Skeletal muscle tissue (tissue), 4 donors: Measurements from ENCODE around the gene RBBP5. TPM values are rescaled to one million over a fixed set of nuclear protein-coding genes. Genes with fewer than 3 reads are reported as not detected.
A peak's percentile ranks its signal among the peaks of the same experiment; 100 is the strongest.

ENCODE experiments used
- H3K27ac ChIP-seq: one replicate; pipeline ENCODE4 v1.7.0; 2013; ENCODE audit warnings: mild to moderate bottlenecking, low read depth, low read length, inconsistent platforms
- H3K27me3 ChIP-seq, 3 donors: one replicate each; pipeline ENCODE4 v1.7.0; 2013; ENCODE audit warnings: low read length in 3 of 3; ENCODE audit not compliant: control insufficient read depth in 3 of 3, insufficient read depth in 3 of 3
- H3K36me3 ChIP-seq, 3 donors: one replicate each; pipeline ENCODE4 v1.7.0; 2013; ENCODE audit warnings: low read length in 3 of 3; ENCODE audit not compliant: control insufficient read depth in 3 of 3, insufficient read depth in 3 of 3
- H3K4me1 ChIP-seq, 3 donors: one replicate each; pipeline ENCODE4 v1.7.0; 2013; ENCODE audit warnings: low read length in 3 of 3, mild to moderate bottlenecking in 3 of 3; ENCODE audit not compliant: control insufficient read depth in 3 of 3, insufficient read depth in 3 of 3
- H3K4me3 ChIP-seq, 3 donors: one replicate each; pipeline ENCODE4 v1.7.0; 2013; ENCODE audit warnings: low read length in 3 of 3
- H3K9ac ChIP-seq, 3 donors: one replicate each; pipeline ENCODE4 v1.7.0; 2013; ENCODE audit warnings: low read length in 3 of 3, mild to moderate bottlenecking in 3 of 3, moderate library complexity in 2 of 3, low read depth in 1 of 3
- H3K9me3 ChIP-seq, 3 donors: one replicate each; pipeline ENCODE4 v1.7.0; 2013; ENCODE audit warnings: low read length in 3 of 3; ENCODE audit not compliant: control insufficient read depth in 3 of 3
- total RNA-seq: library from RNA; depleted of rRNA; stranded (reverse); fragments of >200 nt; gene quantifications from one replicate; pipeline ENCODE4 v1.2.3, GENCODE V29; 2014
- donor health status: Osteomylitis.

Gene RBBP5
- total RNA-seq, 1 donor from 2014 or later: 12.5 TPM

DNA sequence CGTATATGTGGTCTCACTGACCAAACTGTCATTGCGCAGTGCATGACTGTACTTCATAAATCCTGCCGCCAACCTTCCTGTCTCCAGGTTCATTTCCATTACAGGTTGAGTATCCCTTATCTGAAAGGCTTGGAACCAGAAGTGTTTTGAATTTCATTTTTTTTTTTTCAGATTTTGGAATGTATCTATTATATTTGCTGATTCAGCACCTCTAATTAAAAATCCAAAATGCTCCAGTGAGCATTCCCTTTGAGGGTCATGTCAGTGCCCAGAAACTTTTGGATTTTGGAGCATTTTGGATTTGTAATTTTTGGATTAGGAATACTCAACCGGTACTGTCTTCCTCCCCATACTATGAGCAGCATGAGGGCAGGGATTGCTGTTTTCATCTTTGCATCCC is 30.7 kb upstream of the RBBP5 start:
- peaks cover 27 to 58% (median 56%) of the 10 kb centered on the region in 3 donors for H3K36me3 ChIP-seq
- H3K27me3 ChIP-seq: no peaks in the 10 kb centered on the region
- no peaks in the 10 kb centered on the region for H3K9me3 ChIP-seq
- H3K4me3 ChIP-seq: no peak overlapping the region
- H3K9ac ChIP-seq: no peak overlapping the region
- no peak overlapping the region for H3K27ac ChIP-seq
- H3K4me1 ChIP-seq: no peaks in the 10 kb centered on the region

DNA sequence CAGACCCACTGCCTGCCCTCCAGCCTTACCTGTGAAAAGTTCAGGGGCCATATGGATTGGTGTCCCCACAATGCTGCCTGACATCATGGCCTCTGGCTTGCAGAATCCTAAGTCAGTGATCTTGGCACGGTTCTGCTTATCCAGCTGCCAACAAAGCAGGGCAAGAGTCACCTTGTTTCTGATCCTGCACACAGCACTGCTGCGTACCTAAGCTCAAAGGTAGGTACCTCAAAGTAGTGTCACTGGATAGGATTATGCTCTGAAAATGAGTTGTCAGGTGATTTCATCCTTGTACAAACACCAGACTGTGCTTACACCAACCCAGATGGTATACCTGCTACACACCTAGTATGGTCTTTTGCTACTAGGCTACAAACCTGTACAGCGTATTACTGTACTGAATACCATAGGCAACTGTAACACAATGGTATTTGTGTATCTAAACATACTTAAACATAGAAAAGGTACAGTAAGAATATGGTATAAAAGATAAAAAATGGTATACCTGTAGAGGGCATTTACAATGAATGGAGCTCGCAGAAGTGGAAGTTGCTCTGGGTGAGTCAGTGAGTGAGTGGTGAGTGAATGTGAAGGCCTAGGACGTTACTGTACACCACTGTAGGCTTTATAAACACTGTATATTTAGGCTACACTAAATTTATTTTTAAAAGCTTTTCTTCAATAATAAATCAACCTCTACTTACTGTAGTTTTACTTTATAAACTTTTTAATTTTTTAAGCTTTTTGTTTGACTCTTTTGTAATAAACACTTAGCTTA is 29.1 kb upstream of the RBBP5 start:
- H3K4me3 ChIP-seq: no peak overlapping the region
- no peaks in the 10 kb centered on the region for H3K27me3 ChIP-seq
- no peak overlapping the region for H3K9ac ChIP-seq
- H3K4me1 ChIP-seq: no peaks in the 10 kb centered on the region
- peaks cover 14 to 54% (median 47%) of the 10 kb centered on the region in 3 donors for H3K36me3 ChIP-seq
- H3K9me3 ChIP-seq: no peaks in the 10 kb centered on the region
- H3K27ac ChIP-seq: no peak overlapping the region

DNA sequence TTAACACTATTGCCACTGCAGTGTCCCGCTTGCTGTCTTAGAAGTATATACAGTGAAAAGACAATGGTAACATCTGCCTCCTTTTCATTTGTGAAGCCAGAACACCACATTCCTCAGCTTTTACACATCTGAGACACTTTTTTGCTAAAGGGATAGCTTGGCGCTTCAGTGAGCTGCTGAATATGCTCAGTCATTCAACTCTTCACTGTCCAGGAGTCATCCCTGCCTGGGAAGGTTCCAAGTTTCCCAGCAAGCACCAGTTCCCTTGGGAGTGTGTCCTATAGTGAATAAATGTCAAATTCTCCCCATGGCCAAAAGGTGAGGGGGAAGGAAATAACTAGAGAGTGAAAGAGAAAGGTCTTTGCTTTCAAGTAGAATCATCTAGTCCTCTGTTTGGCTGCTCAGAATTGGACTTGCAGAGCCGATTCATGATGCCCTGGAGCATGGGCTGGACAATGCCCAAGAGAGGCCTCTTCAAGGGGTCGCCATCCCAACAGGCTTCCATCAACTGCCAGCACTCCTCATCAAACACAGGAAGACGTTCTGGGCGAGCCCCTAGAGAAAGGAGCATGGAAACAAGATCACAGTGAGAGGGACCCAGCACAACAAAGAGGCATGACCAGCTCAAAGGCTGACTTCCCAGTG is 25.5 kb upstream of the RBBP5 start:
- Histone ChIP-seq H3K9me3 (no peaks in the 10 kb centered on the region), H3K27me3 (no peaks in the 10 kb centered on the region), H3K4me3 (no peak overlapping the region), H3K9ac (no peak overlapping the region), H3K27ac (no peak overlapping the region), H3K4me1 (no peaks in the 10 kb centered on the region), H3K36me3 (peaks cover 8 to 38% (median 24%) of the 10 kb centered on the region in 3 donors)

DNA sequence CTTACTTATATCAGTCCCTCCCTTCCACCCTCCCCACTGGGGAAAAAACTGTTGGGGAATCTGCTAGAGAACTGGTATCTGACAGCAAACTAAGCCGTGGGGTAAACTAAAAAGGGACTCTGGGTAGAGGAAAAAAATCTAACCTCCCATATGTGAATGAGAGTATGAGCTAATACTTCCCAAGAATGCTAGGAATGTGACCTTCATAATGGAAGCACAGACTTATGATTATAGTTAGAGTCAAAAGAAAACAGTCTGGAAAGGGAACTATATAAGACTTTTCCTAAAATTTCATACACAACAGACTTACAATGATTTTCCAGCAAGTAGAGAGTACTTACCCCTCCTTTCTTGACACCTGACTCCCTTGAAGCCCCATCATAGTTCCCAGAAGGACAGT is 23.0 kb upstream of the RBBP5 start:
- Histone ChIP-seq H3K27ac (no peak overlapping the region), H3K4me1 (peaks cover 8 to 12% (median 9%) of the 10 kb centered on the region in 3 donors), H3K4me3 (no peak overlapping the region), H3K27me3 (no peaks in the 10 kb centered on the region), H3K9ac (peak overlapping the region in 1 of 3 donors; percentile 43), H3K9me3 (no peaks in the 10 kb centered on the region), H3K36me3 (peaks cover 5 to 25% (median 19%) of the 10 kb centered on the region in 3 donors)

- peaks cover 5 to 23% (median 19%) of the 10 kb centered on the region in 3 donors for H3K36me3 ChIP-seq
- H3K27ac ChIP-seq: no peak overlapping the region
- H3K9ac ChIP-seq: peak overlapping the region in 1 of 3 donors; percentile 43
- peaks cover 8 to 12% (median 9%) of the 10 kb centered on the region in 3 donors for H3K4me1 ChIP-seq
- H3K9me3 ChIP-seq: no peaks in the 10 kb centered on the region
- no peak overlapping the region for H3K4me3 ChIP-seq
- no peaks in the 10 kb centered on the region for H3K27me3 ChIP-seq
These were observed 22.4 kb upstream of the RBBP5 start for GRCh38 chr1:205144046-205144720.

- Histone ChIP-seq H3K27ac (peak overlapping the region; percentile 18), H3K36me3 (peaks cover 0 to 9% (median 4%) of the 10 kb centered on the region in 3 donors), H3K9me3 (no peaks in the 10 kb centered on the region), H3K27me3 (no peaks in the 10 kb centered on the region), H3K4me1 (peaks cover 8 to 12% (median 9%) of the 10 kb centered on the region in 3 donors), H3K4me3 (peak overlapping the region; percentile 61 to 68 (median 63)), H3K9ac (peak overlapping the region; percentile 53 to 74 (median 68))
These were observed 20.3 kb upstream of the RBBP5 start for GRCh38 chr1:205142102-205142469.

GRCh38 chr1:205141236-205142101 is 19.7 kb upstream of the RBBP5 start:
- H3K36me3 ChIP-seq: peaks cover 0 to 6% (median 0%) of the 10 kb centered on the region in 3 donors
- H3K27me3 ChIP-seq: no peaks in the 10 kb centered on the region
- H3K4me1 ChIP-seq: peaks cover 8 to 12% (median 9%) of the 10 kb centered on the region in 3 donors
- H3K9me3 ChIP-seq: no peaks in the 10 kb centered on the region
- H3K4me3 ChIP-seq: peak overlapping the region; percentile 61 to 68 (median 63)
- H3K27ac ChIP-seq: peak overlapping the region; percentile 18
- H3K9ac ChIP-seq: peak overlapping the region; percentile 59 to 74 (median 68)

DNA sequence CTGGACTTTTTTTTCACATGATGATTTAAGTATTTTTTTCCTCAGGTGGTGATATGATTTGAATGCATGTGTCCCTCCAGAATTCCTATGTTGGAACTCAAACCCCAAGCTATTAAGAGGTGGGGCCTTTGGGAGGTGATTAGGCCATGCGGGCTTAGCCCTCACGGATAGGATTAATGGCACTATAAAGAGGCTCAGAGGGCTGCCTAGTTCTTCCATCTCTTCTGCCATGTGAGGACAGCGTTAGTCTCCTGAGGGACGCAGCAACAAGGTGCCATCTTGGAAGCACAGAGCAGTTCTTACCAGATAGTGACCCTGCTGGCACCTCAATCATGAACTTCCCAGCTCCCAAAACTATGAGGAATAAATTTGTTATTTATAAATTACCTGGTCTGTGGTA is 18.3 kb upstream of the RBBP5 start:
- Histone ChIP-seq H3K4me1 (peaks cover 8 to 12% (median 9%) of the 10 kb centered on the region in 3 donors), H3K9ac (no peak overlapping the region), H3K9me3 (no peaks in the 10 kb centered on the region), H3K4me3 (no peak overlapping the region), H3K27ac (no peak overlapping the region), H3K27me3 (no peaks in the 10 kb centered on the region), H3K36me3 (no peaks in the 10 kb centered on the region)

DNA sequence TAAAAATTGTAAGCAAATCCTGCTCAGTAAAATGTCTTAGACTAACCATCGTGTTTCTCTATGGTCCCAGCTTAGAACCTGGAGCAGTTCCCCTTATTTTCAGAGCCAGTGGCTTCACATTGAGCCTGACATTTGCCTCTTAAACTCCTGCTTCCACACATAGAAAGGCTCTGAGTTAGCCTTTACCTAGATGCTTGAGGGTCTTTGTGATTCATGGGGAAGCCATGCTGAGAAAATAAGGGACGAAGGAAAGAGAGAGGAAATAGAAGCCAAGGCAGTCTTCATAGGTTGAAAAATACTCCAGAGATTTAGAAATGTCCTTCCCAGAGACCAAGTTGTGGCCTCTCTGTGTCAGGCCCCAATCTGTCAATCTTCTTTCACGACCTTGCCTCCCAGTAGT is 16.1 kb upstream of the RBBP5 start:
- Histone ChIP-seq H3K27me3 (no peaks in the 10 kb centered on the region), H3K36me3 (no peaks in the 10 kb centered on the region), H3K27ac (no peak overlapping the region), H3K4me3 (no peak overlapping the region), H3K9ac (no peak overlapping the region), H3K4me1 (peaks cover 8 to 12% (median 9%) of the 10 kb centered on the region in 3 donors), H3K9me3 (no peaks in the 10 kb centered on the region)
